GM18526 (cell line): ENCODE measurements around the gene VKORC1.

Experiments used
- POLR2A ChIP-seq: IDR thresholded peaks from 3 replicates; pipeline ENCODE4 v1.6.1; 2011; ENCODE audit not compliant: insufficient read length; ENCODE audit errors: extremely low read depth

The VKORC1 gene

DNA sequence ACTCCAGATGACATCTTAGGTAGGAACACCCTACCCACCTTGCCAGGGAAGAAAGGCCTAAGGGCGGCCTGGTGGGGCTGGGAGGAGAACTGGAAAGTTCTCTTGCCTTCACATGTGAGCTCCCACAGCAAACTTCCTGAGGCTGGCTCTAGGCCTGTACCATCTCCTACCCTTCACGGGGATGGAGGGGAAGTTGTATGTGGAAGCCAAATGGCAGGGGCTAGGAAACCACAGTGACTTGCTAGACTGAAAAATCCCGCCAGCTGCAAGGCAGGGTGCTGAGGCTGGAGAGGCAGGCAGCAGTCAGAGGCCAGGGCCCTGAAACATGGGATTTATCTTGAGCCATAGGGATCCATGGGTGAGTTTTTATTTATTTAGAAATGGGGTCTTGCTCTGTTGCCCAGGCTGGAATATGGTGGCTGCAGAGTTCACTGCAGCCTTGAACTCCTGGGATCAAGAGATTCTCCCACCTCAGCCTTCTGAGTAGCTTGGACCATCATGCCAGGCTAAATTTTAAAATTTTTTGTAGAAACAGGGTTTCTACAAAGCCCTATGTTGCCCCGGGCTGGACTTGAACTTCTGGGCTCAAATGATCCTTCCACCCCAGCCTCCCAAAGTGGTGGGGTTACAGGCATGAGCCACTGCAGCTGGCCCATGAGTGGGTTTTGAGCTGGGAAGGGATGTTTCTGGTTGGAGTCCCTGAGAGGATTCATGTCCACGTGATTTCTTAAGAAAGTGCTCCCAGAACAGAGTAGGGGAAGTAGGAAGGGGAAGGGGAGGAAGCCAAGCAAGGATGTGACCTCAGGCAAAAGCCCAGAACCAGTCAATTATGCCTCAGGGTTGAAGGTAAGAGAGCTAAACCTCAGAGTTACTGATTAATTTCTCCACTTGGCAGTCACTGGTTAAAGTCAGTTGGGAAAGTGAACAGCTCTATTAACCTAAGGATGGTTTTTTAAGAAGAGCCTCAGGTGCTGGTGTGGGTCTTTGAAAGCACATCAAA lies 18.8 kb upstream of the VKORC1 start:
- no peak for TF ChIP-seq POLR2A

DNA sequence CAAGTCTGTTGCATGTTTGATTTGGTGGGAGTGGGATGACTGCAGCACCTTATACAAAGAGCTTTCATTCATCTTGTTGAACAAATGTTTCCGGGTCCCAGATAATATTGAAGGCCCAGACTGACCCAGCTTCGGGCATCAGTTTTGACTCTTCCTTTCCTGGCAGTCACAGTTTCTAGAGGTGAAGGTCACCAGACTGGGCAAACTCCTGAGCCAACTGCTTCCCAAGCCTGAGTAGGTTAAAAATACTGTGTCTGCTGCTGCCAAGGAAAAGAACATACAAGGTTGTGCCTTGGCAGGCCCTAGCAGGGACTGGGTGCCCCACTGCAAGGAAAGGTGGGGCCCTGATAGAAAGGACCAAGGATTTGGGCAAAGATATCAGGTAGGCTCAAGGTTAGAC lies 18.1 kb upstream of the VKORC1 start:
- TF ChIP-seq POLR2A = no peak

DNA sequence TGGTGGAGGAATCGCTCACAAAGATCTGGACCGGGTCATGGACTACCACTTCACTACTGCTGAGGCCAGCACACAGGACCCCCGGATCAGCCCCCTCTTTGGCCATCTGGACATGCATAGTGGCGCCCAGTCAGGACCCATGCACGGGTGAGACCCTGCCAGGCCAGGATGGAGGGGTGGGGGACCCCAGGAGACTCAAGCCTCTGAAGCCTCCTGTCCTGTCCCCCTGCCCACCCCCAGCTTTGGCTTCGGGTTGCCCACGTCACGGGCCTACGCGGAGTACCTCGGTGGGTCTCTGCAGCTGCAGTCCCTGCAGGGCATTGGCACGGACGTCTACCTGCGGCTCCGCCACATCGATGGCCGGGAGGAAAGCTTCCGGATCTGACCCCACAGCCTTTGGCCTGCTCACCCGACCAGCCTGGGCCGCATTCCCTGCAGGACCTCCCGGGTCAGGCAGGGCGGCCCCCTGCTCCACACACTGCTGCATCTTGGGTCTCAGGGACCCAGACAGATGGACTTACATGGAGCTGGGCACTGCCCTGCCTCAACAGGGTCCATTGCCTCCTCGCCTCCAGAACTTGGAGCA lies 17.4 kb upstream of the VKORC1 start:
- no peak for TF ChIP-seq POLR2A

DNA sequence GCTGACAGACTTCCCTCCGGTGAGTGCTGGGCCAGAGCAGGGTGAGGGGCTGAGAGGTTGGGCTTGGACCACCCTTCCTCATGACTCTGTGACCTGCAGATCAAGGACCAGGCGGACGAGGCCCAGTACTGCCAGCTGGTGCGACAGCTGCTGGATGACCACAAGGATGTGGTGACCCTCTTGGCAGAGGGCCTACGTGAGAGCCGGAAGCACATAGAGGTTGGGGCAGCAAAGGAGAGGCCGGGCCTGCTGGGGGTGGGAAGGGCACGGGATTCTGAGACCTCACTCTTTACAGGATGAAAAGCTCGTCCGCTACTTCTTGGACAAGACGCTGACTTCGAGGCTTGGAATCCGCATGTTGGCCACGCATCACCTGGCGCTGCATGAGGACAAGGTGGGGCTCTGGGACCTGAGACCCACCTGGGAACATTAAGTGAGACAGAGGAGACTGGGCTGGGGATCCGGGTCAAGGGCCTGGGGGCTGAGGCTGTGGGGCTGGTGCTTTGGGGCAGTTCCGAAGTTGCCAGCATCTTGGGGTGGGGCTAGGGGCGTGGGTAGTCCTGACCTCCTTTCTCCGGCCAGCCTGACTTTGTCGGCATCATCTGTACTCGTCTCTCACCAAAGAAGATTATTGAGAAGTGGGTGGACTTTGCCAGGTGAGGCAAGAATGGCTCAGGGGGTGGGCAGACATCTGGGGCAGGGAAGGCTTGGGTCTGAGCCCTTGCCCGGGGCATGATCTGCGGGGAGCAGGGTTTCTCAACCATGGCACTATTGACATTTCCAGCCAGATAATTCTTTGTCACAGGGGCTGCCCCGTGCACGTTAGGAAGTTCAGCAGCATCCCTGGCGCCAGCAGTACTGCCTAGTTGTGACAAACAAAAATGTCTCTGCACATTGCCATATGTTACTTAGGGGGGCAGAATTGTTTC lies 15.8 kb upstream of the VKORC1 start:
- no peak for TF ChIP-seq POLR2A

DNA sequence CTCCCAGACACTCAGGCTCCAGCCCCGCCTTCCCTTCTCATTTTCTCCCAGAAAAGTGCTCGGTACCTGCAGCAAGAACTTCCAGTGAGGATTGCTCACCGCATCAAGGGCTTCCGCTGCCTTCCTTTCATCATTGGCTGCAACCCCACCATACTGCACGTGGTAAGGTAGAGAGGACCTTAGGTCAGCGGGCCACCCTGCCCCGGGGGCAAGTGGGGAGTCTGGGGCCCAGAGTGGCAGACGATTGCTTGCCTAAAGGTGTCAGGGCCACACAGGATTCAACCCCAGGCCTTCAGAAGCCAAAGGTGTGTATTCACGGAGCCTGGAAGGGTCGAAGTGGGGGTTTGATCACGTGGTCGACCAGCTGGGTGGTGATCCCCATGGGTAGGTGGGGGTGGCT lies 15.0 kb upstream of the VKORC1 start:
- no peak for TF ChIP-seq POLR2A

DNA sequence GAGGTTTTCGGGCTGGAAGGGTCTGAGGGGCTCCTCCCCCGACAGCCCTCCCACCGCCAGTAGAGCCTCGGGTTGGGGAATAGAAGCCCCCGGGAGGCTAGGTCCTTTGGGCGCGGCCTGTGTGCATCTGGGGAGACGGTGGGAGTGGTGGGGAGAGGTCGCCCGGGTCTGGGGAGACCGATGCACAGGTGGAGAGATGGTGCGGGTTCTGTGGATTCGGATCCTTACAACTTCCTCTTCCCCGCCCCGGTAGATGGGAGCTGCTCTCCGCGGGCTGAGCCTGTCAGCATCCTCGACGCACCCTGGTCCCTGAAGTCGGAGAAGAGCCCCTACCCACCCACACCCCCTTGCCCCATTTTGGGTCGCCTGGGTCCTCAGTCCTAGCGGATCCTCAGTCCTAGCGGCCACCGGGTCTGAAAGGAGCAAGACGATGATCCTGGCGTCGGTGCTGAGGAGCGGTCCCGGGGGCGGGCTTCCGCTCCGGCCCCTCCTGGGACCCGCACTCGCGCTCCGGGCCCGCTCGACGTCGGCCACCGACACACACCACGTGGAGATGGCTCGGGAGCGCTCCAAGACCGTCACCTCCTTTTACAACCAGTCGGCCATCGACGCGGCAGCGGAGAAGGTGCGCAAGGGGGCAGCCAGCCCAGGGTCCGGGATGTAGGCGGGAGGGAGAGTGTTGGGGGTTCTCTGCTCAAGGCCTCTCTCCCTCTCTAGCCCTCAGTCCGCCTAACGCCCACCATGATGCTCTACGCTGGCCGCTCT lies 14.4 kb upstream of the VKORC1 start:
- no peak for TF ChIP-seq POLR2A

DNA sequence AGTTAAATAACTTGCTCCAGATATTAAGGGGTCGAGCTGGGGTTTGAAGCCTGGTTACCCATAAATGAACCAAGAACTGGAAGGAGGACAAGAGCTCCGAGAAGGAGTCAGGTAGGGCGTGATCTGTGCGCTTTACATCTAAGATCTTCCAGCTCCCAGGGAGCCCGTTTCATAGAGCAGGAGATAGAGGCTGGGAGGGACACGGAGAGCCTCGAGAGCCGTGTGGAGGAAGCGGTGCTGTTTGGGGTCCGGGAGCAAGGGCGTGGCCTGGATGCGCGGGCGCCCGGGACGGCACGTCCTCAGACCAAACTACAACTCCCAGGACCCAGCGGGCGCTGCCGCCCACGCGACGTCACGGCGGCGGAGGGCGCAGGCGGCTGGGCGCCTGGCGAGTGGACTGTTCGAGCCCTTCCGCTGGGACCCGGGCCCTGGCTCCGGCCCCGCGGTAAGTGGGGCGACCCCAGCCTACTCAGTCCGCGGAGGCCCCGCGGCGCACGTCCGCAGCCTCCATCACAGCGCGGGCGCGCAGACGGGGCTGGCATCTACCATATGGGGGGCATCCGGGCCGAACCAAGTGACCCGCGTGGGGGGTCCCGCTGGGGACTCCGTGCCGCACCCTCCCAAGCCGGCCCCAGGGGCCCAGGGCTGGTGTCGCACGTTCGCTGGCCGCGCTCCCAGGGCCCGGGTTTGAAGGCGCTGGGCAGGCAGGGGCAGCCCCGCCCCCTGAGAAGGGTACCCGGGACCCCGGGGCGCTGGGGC lies 13.6 kb upstream of the VKORC1 start, which contains the start of gene BCKDK:
BCKDK (plus strand) TSS at position 352 of the 759 bp plus-strand sequence. CDS start 838 bp downstream, outside the sequence.
- TF ChIP-seq POLR2A = peak; percentile 44

DNA sequence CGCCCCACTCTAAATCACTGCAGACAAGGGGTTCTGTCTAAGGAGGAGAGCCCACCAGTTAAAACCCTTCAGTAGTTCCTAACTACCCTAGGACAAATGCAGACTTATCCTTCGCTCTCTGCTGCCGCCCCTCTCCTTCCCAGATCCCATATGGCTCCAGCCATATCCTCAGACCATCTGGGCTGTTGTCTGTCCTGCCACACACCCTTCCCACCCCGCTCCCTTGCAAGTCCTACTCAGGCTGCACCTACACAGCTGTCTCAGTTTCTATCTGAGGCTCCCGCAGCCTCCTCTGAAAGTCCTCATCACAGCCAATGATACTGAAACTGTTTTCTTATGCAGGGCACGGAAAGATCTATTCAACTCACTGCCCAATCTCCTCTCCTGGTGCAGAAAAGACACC lies 12.9 kb upstream of the VKORC1 start:
- TF ChIP-seq POLR2A = no peak

DNA sequence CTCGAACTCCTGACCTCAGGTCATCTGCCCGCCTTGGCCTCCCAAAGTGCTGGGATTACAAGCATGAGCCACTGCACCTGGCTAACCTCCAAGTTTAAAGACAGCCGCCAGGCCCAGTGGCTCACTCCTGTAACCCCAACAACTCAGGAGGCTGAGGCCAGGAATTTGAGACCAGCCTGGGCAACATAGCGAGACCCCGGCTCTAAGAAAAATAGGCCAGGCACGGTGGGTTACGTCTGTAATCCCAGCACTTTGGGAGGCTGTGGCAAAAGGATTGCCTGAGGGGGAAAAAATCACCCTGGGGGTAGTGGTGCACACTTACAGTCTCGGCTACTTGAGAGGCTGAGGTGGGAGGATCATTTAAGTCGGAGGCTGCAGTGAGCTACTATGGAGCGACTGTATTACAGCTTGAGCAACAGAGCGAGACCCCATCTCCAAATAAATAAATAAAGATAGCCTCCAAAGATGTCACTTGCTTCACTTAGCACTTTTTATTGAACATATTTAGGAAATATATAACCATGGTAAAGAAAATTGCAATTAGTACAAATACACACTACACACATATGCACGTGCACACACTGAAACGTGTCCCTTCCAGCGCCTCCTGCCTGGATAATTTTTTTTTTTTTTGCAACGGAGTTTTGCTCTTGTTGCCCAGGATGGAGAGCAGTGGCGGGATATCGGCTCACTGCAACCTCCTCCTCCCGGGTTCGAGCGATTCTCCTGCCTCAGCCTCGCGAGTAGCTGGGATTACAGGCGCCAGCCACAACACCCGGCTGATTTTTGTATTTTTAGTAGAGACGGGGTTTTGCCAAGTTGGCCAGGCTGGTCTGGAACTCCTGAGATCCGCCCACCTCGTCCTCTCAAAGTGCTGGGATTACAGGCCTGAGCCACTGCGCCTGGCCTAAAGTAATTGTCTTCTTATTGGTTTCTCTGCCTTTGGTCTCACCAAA lies 12.2 kb upstream of the VKORC1 start:
- no peak for TF ChIP-seq POLR2A

DNA sequence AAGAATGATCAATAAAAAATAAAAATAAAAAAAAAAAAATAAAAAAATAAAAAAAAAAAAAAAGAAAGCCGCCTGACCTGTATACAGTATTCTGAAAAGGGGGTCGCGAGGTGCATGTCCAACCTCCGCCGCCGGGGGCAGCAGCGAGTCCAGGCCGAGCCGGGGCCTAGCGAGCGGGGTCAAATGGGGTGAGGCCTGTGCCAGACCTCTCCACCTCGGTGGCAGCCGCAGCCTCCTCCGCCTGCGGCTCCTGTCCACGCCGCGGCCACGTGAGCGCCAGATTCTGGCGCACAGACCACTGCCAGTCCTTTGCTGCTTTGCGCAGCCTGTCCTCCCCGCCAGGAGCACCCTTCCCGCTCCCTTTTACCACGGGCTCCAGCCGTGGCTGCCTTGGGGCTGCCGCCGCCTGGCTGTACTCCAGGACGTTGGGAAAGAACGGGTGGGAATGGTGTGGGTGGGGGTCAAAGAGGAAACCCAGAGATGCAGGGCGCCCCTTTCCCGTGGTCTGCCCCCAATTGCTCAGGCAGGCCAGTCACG lies 11.1 kb upstream of the VKORC1 start:
- peak; percentile 36 for TF ChIP-seq POLR2A

DNA sequence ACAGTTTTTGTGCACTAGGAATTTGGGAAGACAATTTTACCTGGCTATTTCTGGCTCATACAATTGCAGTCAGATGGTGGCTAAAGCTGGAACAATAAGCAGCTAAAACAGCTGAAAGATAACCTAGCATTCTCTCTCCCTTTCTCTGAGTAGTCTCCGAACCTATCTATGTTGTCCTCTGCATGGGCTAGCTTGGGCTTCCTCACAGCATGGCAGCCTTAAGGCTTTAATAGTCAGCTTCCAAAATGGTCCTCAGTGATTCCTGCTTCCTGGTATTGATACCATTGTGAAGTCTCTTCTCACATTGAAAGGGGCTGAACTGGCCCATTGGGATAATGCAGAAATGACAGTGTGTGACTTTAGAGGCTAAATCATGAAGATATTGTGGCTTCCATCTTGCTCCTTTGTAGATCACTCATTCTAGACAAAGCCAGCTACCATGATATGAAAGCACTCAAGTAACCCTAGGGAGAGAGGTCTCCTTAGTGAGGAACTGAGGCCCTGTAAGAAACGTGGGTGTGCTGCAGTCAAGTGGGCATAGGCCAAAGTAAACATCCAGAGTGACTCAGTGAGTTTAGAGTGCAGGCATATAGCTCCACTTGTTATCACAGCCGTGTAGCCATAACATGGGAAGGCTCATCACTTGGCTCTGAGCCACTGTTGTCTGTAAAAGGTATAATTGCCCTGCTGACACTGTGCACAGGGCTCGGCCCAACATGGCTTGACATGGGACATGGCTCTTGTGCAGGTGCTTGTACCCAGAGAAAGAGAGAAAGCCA lies 5.5 kb upstream of the VKORC1 start:
- no peak for TF ChIP-seq POLR2A

DNA sequence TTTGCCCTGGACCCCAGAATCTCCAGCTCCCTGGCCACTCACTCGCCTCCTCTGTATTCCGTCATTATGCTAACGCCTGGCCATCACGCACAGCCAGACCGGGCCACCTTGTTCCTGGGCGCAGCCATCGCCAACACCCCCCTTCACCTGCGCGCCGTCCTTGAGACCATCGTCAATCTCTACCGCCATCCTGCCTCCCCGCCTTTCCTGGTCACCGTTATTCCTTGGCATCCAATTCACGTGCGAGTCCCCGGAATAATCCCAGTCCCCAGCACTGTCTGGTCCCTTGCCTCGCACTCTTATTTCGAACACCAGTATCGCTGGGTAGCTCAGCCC lies 541 bp downstream of the VKORC1 start:
- TF ChIP-seq POLR2A = no peak
